ENCODE data around the gene ZNF662.

ZNF662 gene

GRCh38 chr3:42936157-42936981, 30.4 kb downstream of the ZNF662 start:
- DNase-seq (ENCODE audit: insufficient read length, low spot score) (no peak), FAIRE-seq (no peak)
- no peak for TF ChIP-seq POLR2A (IDR thresholded peaks at IDR 0.05; ENCODE audit: low read depth, low read length)

GRCh38 chr3:42937334-42937733, 31.4 kb downstream of the ZNF662 start:
- FAIRE-seq (no peak), DNase-seq (ENCODE audit: insufficient read length, low spot score) (no peak)
- no peak for TF ChIP-seq POLR2A (IDR thresholded peaks at IDR 0.05; ENCODE audit: low read depth, low read length)

- no peak for TF ChIP-seq POLR2A (IDR thresholded peaks at IDR 0.05; ENCODE audit: low read depth, low read length)
- FAIRE-seq (no peak), DNase-seq (ENCODE audit: insufficient read length, low spot score) (no peak)
These were observed 36.8 kb downstream of the ZNF662 start for GRCh38 chr3:42942693-42943092.

GRCh38 chr3:42946050-42946449, 40.1 kb downstream of the ZNF662 start:
- no peak for FAIRE-seq
- TF ChIP-seq POLR2A (IDR thresholded peaks at IDR 0.05; ENCODE audit: low read depth, low read length) = no peak
- DNase-seq (ENCODE audit: insufficient read length, low spot score) = no peak

GRCh38 chr3:42957573-42957972, 51.6 kb downstream of the ZNF662 start:
- FAIRE-seq = no peak
- TF ChIP-seq POLR2A (IDR thresholded peaks at IDR 0.05; ENCODE audit: low read depth, low read length) = no peak
- DNase-seq (ENCODE audit: insufficient read length, low spot score) = no peak

- DNase-seq (ENCODE audit: insufficient read length, low spot score) = no peak
- no peak for TF ChIP-seq POLR2A (IDR thresholded peaks at IDR 0.05; ENCODE audit: low read depth, low read length)
- FAIRE-seq = no peak
These were observed 54.3 kb downstream of the ZNF662 start for GRCh38 chr3:42960282-42960681.

GRCh38 chr3:42960786-42961185, 54.8 kb downstream of the ZNF662 start:
- no peak for TF ChIP-seq POLR2A (IDR thresholded peaks at IDR 0.05; ENCODE audit: low read depth, low read length)
- FAIRE-seq = no peak
- no peak for DNase-seq (ENCODE audit: insufficient read length, low spot score)

GRCh38 chr3:42961633-42962032, 55.7 kb downstream of the ZNF662 start:
- TF ChIP-seq POLR2A (IDR thresholded peaks at IDR 0.05; ENCODE audit: low read depth, low read length) = no peak
- DNase-seq (ENCODE audit: insufficient read length, low spot score) (peak; percentile 33), FAIRE-seq (peak; percentile 90)

- TF ChIP-seq POLR2A (IDR thresholded peaks at IDR 0.05; ENCODE audit: low read depth, low read length) = no peak
- DNase-seq (ENCODE audit: insufficient read length, low spot score) (no peak), FAIRE-seq (no peak)
These were observed 57.3 kb downstream of the ZNF662 start for GRCh38 chr3:42963269-42963668.

- no peak for TF ChIP-seq POLR2A (IDR thresholded peaks at IDR 0.05; ENCODE audit: low read depth, low read length)
- no peak for DNase-seq (ENCODE audit: insufficient read length, low spot score)
- FAIRE-seq = no peak
These were observed 58.3 kb downstream of the ZNF662 start for GRCh38 chr3:42964266-42964665.
